Upper lobe of left lung (tissue), 6 donors: ENCODE results near the gene VASN. TPM values are rescaled to one million over a fixed set of nuclear protein-coding genes. Genes with fewer than 3 reads are reported as not detected.

ENCODE experiments used
- ATAC-seq, 2 donors: fragments of 200-7000 bp; cut with Tn5 transposase; one replicate each; pipeline ENCODE4 v1.9.1; 2022; ENCODE audit warnings: mild to moderate bottlenecking in 2 of 2, moderate library complexity in 2 of 2; ENCODE audit not compliant: low FRiP score in 2 of 2
- DNase-seq, 2 donors: peaks; one replicate each; pipeline ENCODE4 v3.0.0-alpha.2; 2019 to 2020
- H3K27ac ChIP-seq, 4 donors: fragments of 200-600 bp; sonication (generic); one replicate each; pipeline ENCODE4 v1.5.1; 2016 to 2019
- H3K27me3 ChIP-seq, 4 donors: fragments of 200-600 bp; sonication (generic); one replicate each; pipeline ENCODE4 v1.5.1; 2017 to 2019
- H3K36me3 ChIP-seq, 4 donors: fragments of 200-600 bp; sonication (generic); one replicate each; pipeline ENCODE4 v1.5.1; 2016 to 2019
- H3K4me1 ChIP-seq, 4 donors: fragments of 200-600 bp; sonication (generic); one replicate each; pipeline ENCODE4 v1.5.1; 2018 to 2019
- H3K4me3 ChIP-seq, 4 donors: fragments of 200-600 bp; sonication (generic); one replicate each; pipeline ENCODE4 v1.5.1; 2017 to 2019; ENCODE audit warnings: mild to moderate bottlenecking in 2 of 4, moderate library complexity in 1 of 4
- H3K9me3 ChIP-seq, 4 donors: fragments of 200-600 bp; sonication (generic); one replicate each; pipeline ENCODE4 v1.5.1; 2018 to 2019
- CTCF ChIP-seq, 6 experiments: fragments of 450-650 bp in 4 of 6; fragments of 200-600 bp in 2 of 6; sonication (generic) in 2 of 6; IDR thresholded peaks; one replicate each; pipeline ENCODE4 v1.5.1; 2016 to 2019; ENCODE audit warnings: antibody characterized with exemption in 6 of 6
- EP300 ChIP-seq, 4 donors: sonication (generic); formaldehyde crosslinking; IDR thresholded peaks; one replicate each; pipeline ENCODE4 v1.5.1; 2017; ENCODE audit warnings: antibody characterized with exemption in 4 of 4, control low read depth in 2 of 4
- POLR2A ChIP-seq, 4 donors: fragments of 450-650 bp; IDR thresholded peaks; one replicate each; pipeline ENCODE4 v1.5.1; 2016 to 2017; ENCODE audit warnings: antibody characterized with exemption in 4 of 4, mild to moderate bottlenecking in 2 of 4
- POLR2AphosphoS5 ChIP-seq, 2 donors: sonication (generic); formaldehyde crosslinking; IDR thresholded peaks; one replicate each; pipeline ENCODE4 v1.5.1; 2017; ENCODE audit warnings: antibody characterized with exemption in 2 of 2
- WGBS, 2 donors: methylation state at CpG; one replicate each; pipeline ENCODE4 v1.1.5; 2017 to 2018; 5-methylcytosine and 5-hydroxymethylcytosine counted together
- total RNA-seq, 6 donors: library from RNA; depleted of rRNA in 4 of 6; stranded (reverse); fragments of >200 nt in 4 of 6; gene quantifications; one replicate each; pipeline versions ENCODE4 v1.1.0 to v1.2.1, GENCODE V29; 2016 to 2021
- donor health status: DM: no; HTN: no; CAD: no; lungs with moderate emphysema.
- donor health status: DM: no; HTN: yes; CAD: no; lungs with severe emphysema.

VASN gene
- total RNA-seq = 10 to 100 TPM; 11.4 to 40.6 (median 30.2) TPM

DNA sequence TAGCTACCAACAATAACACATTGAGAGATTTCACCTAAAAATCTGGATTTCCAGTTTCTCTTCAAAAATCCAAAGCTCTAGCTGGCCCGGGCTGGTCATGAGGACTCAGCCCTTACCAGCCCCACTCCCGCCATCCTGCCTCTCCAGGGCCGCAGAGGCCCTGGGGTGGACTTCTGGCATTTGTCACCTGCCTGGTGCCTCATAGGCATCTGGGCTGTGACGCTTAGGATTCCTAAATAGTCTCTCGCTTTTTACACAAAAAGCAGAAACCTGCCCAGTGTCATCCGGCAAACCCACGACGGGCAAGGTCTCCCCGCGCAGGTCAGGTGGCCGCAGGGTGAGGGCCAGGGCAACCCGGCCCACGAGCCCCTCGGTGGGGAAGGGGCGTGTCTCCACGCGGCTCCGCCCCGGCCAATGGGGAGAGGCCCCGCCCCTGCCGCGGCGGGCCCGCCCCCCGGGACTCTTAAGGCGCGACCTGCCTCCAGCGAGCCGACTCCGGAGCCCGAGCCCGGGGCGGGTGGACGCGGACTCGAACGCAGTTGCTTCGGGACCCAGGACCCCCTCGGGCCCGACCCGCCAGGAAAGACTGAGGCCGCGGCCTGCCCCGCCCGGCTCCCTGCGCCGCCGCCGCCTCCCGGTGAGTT lies at the start of gene VASN:
TSS of gene VASN (plus strand) at position 492 of the 644 bp plus-strand sequence. CDS start 9,030 bp downstream, outside the sequence.
- Histone ChIP-seq H3K4me3 (peak within 1 kb of the TSS; percentile 29 to 93 (median 66)), H3K27ac (peak within 1 kb of the TSS; percentile 82 to 92 (median 85)), H3K9me3 (no peaks in the 10 kb centered on the region), H3K27me3 (no peaks in the 10 kb centered on the region), H3K36me3 (no peaks in the 10 kb centered on the region), H3K4me1 (peaks cover 65 to 87% (median 76%) of the 10 kb centered on the region in 4 donors)
- peak; percentile 58 to 82 for ATAC-seq
- TF ChIP-seq POLR2AphosphoS5 (IDR thresholded peaks at IDR 0.05) = peak; percentile 77 to 98
- no peak for TF ChIP-seq CTCF (IDR thresholded peaks at IDR 0.05)
- peak in 1 of 4 donors; percentile 45 for TF ChIP-seq EP300 (IDR thresholded peaks at IDR 0.05)
- TF ChIP-seq POLR2A (IDR thresholded peaks at IDR 0.05) = peak; percentile 14 to 98 (median 90)
- peak; percentile 87 to 97 for DNase-seq
- WGBS, 2 donors = 6 to 32% methylated on average over 3 to 43 of the region's 50 CpGs

DNA sequence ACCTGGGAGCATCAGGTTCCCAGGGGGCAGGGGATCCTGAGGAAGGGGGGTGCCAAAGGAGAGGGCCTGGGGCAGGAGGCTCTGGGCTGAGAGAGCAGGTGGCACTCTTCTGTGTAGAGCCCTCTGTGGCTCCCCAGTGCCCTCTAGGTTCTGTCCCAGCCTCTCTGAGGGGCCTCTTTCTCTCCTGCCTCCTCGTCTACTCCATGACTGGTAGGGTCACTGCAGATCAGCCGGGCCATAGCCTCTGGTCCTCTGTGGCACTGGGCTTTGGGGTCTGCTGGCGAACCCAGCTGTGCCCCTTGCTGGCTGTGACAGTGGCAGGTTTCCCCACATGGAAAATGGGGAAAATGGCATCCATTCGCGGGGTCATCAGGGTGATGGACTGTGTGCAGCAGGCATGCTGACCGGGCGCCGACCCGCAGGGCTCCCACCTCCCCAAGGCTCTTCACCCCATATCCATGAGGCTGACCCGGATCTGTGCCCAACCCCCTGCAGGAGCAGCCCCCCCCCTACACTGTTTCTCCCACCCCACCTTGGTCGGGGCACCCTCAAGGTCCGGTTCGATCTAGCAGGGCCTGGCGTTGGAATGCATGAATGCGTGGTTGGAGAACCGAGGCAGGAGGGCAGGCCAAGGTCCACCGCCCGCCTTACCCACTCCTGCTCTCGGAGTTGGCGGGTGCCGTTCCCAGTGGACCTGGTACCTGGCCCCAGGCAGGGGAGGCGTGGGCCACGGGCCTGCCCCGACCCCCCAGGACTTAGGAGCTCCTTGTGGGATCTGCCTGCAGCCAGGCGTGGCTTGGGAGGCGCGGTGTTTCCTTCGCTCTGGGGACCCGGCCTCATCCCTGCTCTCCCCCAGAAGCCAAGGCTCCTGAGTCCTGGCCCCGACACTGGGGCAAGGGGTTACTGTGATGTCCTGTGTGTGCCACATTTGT lies 49.3 kb upstream of the VASN start:
- Histone ChIP-seq H3K4me1 (peaks cover 86 to 98% (median 93%) of the 10 kb centered on the region in 4 donors), H3K27me3 (no peaks in the 10 kb centered on the region), H3K4me3 (no peak overlapping the region), H3K36me3 (no peaks in the 10 kb centered on the region), H3K27ac (peak overlapping the region; percentile 80 to 96 (median 92)), H3K9me3 (no peaks in the 10 kb centered on the region)
- 79 to 84% methylated on average over 16 to 28 of the region's 30 CpGs for WGBS, 2 donors
- ATAC-seq (no peak), DNase-seq (peak in 1 of 2 donors; percentile 73)
- TF ChIP-seq POLR2AphosphoS5 (IDR thresholded peaks at IDR 0.05) = no peak
- TF ChIP-seq POLR2A (IDR thresholded peaks at IDR 0.05) = no peak
- no peak for TF ChIP-seq CTCF (IDR thresholded peaks at IDR 0.05)
- TF ChIP-seq EP300 (IDR thresholded peaks at IDR 0.05) = no peak

- Histone ChIP-seq H3K4me3 (peak overlapping the region in 1 of 4 donors; percentile 25), H3K27me3 (no peaks in the 10 kb centered on the region), H3K4me1 (peaks cover 86 to 98% (median 93%) of the 10 kb centered on the region in 4 donors), H3K27ac (peak overlapping the region; percentile 80 to 96 (median 92)), H3K9me3 (no peaks in the 10 kb centered on the region), H3K36me3 (no peaks in the 10 kb centered on the region)
- ATAC-seq = peak in 1 of 2 donors; percentile 69
- peak in 1 of 2 donors; percentile 86 for DNase-seq
- TF ChIP-seq CTCF (IDR thresholded peaks at IDR 0.05) (no peak), EP300 (IDR thresholded peaks at IDR 0.05) (no peak), POLR2A (IDR thresholded peaks at IDR 0.05) (no peak)
- 50 to 63% methylated on average over 4 to 17 of the region's 21 CpGs for WGBS, 2 donors
These were observed 48.4 kb upstream of the VASN start for GRCh38 chr16:4323071-4323844.

- Histone ChIP-seq H3K27me3 (no peaks in the 10 kb centered on the region), H3K27ac (peak overlapping the region; percentile 80 to 96 (median 92)), H3K9me3 (no peaks in the 10 kb centered on the region), H3K4me3 (peak overlapping the region in 1 of 4 donors; percentile 25), H3K36me3 (no peaks in the 10 kb centered on the region), H3K4me1 (peaks cover 86 to 98% (median 93%) of the 10 kb centered on the region in 4 donors)
- no peak for TF ChIP-seq POLR2A (IDR thresholded peaks at IDR 0.05)
- no peak for TF ChIP-seq EP300 (IDR thresholded peaks at IDR 0.05)
- TF ChIP-seq CTCF (IDR thresholded peaks at IDR 0.05) = no peak
- TF ChIP-seq POLR2AphosphoS5 (IDR thresholded peaks at IDR 0.05) = no peak
- ATAC-seq (peak; percentile 63 to 64), DNase-seq (peak in 1 of 2 donors; percentile 81)
- 55 to 60% methylated on average over 2 to 5 of the region's 12 CpGs for WGBS, 2 donors
These were observed 47.7 kb upstream of the VASN start for GRCh38 chr16:4323845-4324488.
